MCF 10A (cell line): Measurements from ENCODE around the gene SLC49A4. TPM values are rescaled to one million over a fixed set of nuclear protein-coding genes. Genes with fewer than 3 reads are reported as not detected.

Experiments
- BruUV-seq: library from RNA; stranded (reverse); fragments of 400-500 nt; replicated peaks from 2 replicates; lab custom pipeline; 2021; lab: Mats Ljungman, UMichigan
- CTCF ChIA-PET: fragments of 300-600 bp; sonication (Branson Sonifier 250); formaldehyde crosslinking; extraction: SDS; loops from one replicate; lab custom pipeline; 2021; ENCODE audit warnings: antibody characterized with exemption, inconsistent platforms; lab: Yijun Ruan, JAX
- POLR2A ChIA-PET: fragments of 300-600, 350-650 bp; sonication (Branson Sonifier 250); formaldehyde crosslinking; extraction: SDS; loops from one replicate; lab custom pipeline; 2020; ENCODE audit warnings: antibody characterized with exemption, inconsistent platforms; lab: Yijun Ruan, JAX
- DNase-seq: peaks from one replicate; pipeline ENCODE4 v3.0.0-alpha.2; 2018; ENCODE audit not compliant: unreplicated experiment
- H3K27ac Mint-ChIP-seq: one replicate; pipeline ENCODE4 v1.8.0; 2022; ENCODE audit warnings: mild to moderate bottlenecking, low read depth, mixed read lengths; ENCODE audit not compliant: unreplicated experiment
- H3K27me3 Mint-ChIP-seq: one replicate; pipeline ENCODE4 v1.8.0; 2022; ENCODE audit warnings: mixed read lengths; ENCODE audit not compliant: insufficient read depth, unreplicated experiment
- H3K36me3 Mint-ChIP-seq: one replicate; pipeline ENCODE4 v1.8.0; 2022; ENCODE audit warnings: mild to moderate bottlenecking, moderate library complexity, mixed read lengths; ENCODE audit not compliant: insufficient read depth, unreplicated experiment
- H3K4me1 Mint-ChIP-seq: one replicate; pipeline ENCODE4 v1.8.0; 2022; ENCODE audit warnings: mixed read lengths; ENCODE audit not compliant: insufficient read depth, unreplicated experiment
- H3K4me3 Mint-ChIP-seq: one replicate; pipeline ENCODE4 v1.8.0; 2022; ENCODE audit warnings: mild to moderate bottlenecking, moderate library complexity, mixed read lengths; ENCODE audit not compliant: unreplicated experiment
- H3K9me3 Mint-ChIP-seq: one replicate; pipeline ENCODE4 v1.8.0; 2022; ENCODE audit warnings: mixed read lengths; ENCODE audit not compliant: unreplicated experiment
- CTCF ChIP-seq: fragments of 200-600 bp; IDR thresholded peaks from one replicate; pipeline ENCODE4 v1.8.0; 2022; ENCODE audit warnings: antibody characterized with exemption, mild to moderate bottlenecking; ENCODE audit not compliant: unreplicated experiment
- intact Hi-C: fragments of 100-400 bp; cut with micrococcal nuclease; formaldehyde crosslinking; loops from 2 replicates; pipeline ENCODE4 v1.14.1; 2022
- total RNA-seq: library from RNA; stranded (reverse); gene quantifications from 2 replicates; pipeline ENCODE4 v1.2.3, GENCODE V29; 2022

SLC49A4 gene
- total RNA-seq, 1 experiment from 2014 or later, result 11.4 TPM

- no peak for DNase-seq
- ChIA-PET CTCF (interaction anchor here (0.5 to 1.9 kb wide), 4 partner anchors 15 to 251 kb away, joined by 3 to 6 read pairs (median 3); partner anchors contain the start of gene SEMA5B), POLR2A (no interaction called here)
- H3K4me1 Mint-ChIP-seq, result peaks cover 7% of the 10 kb centered on the region
- H3K27ac Mint-ChIP-seq, result no peak overlapping the region
- no peaks in the 10 kb centered on the region for H3K27me3 Mint-ChIP-seq
- intact Hi-C loops, result no loop called here
- no peak for TF ChIP-seq CTCF
- no peaks in the 10 kb centered on the region for H3K9me3 Mint-ChIP-seq
- BruUV-seq, result no TSS peak
- no peak overlapping the region for H3K4me3 Mint-ChIP-seq
- H3K36me3 Mint-ChIP-seq, result no peaks in the 10 kb centered on the region
These were observed 18.0 kb upstream of the SLC49A4 start for GRCh38 chr3:122776675-122777468.

GRCh38 chr3:122777563-122777962 is 17.3 kb upstream of the SLC49A4 start:
- Mint-ChIP-seq H3K27ac (no peak overlapping the region), H3K9me3 (no peaks in the 10 kb centered on the region), H3K36me3 (no peaks in the 10 kb centered on the region), H3K4me1 (peaks cover 7% of the 10 kb centered on the region), H3K4me3 (no peak overlapping the region), H3K27me3 (no peaks in the 10 kb centered on the region)
- DNase-seq, result no peak
- BruUV-seq, result no TSS peak
- no peak for TF ChIP-seq CTCF
- CTCF ChIA-PET, result no interaction called here
- intact Hi-C loops, result no loop called here
- POLR2A ChIA-PET, result no interaction called here

GRCh38 chr3:122782804-122783203 is 12.1 kb upstream of the SLC49A4 start:
- POLR2A ChIA-PET, result interaction anchor here (0.9 to 4.0 kb wide), 2 partner anchors 11 to 17 kb away, joined by 3 to 22 read pairs; partner anchors contain the start of gene HSPBAP1
- BruUV-seq, result no TSS peak
- Mint-ChIP-seq H3K9me3 (no peaks in the 10 kb centered on the region), H3K4me3 (no peak overlapping the region), H3K27ac (no peak overlapping the region), H3K36me3 (no peaks in the 10 kb centered on the region), H3K4me1 (peaks cover 16% of the 10 kb centered on the region), H3K27me3 (no peaks in the 10 kb centered on the region)
- DNase-seq, result no peak
- TF ChIP-seq CTCF, result no peak
- intact Hi-C loops, result no loop called here
- CTCF ChIA-PET, result no interaction called here

GRCh38 chr3:122784436-122784835 is 10.4 kb upstream of the SLC49A4 start:
- intact Hi-C loops, result no loop called here
- Mint-ChIP-seq H3K9me3 (no peaks in the 10 kb centered on the region), H3K27ac (no peak overlapping the region), H3K27me3 (no peaks in the 10 kb centered on the region), H3K36me3 (no peaks in the 10 kb centered on the region), H3K4me3 (no peak overlapping the region), H3K4me1 (peaks cover 16% of the 10 kb centered on the region)
- ChIA-PET POLR2A (interaction anchor here (0.6 to 4.0 kb wide), 5 partner anchors 9 to 20 kb away, joined by 3 to 22 read pairs (median 4); partner anchors contain the start of genes HSPBAP1 and SLC49A4), CTCF (interaction anchor here (0.7 to 1.7 kb wide), 7 partner anchors 10 to 158 kb away, joined by 3 to 8 read pairs (median 4); partner anchors contain the start of gene HSPBAP1)
- no peak for TF ChIP-seq CTCF
- DNase-seq, result no peak
- no TSS peak for BruUV-seq
